DOHH2 (cell line): ENCODE results near the gene CREB5.

Experiments
- H3F3A ChIP-seq: fragments of 200-600 bp; sonication (generic), shearing (Covaris generic); 2 replicates; pipeline ENCODE4 v1.6.0; 2016; ENCODE audit warnings: antibody characterized with exemption, mild to moderate bottlenecking; ENCODE audit not compliant: control insufficient read depth, insufficient read depth
- H3K27ac ChIP-seq: fragments of 200-600 bp; sonication (generic); 2 replicates; pipeline ENCODE4 v1.5.1; 2014; ENCODE audit warnings: low read depth, mild to moderate bottlenecking, low read length, moderate library complexity
- H3K27me3 ChIP-seq: fragments of 200-600 bp; sonication (generic); 2 replicates; pipeline ENCODE4 v1.6.1; 2014; ENCODE audit warnings: mild to moderate bottlenecking, low read length, mixed read lengths; ENCODE audit not compliant: control insufficient read depth
- H3K36me3 ChIP-seq: fragments of 200-600 bp; sonication (generic); 2 replicates; pipeline ENCODE4 v1.6.1; 2014; ENCODE audit warnings: mild to moderate bottlenecking, low read length, moderate library complexity, mixed read lengths; ENCODE audit not compliant: control insufficient read depth
- H3K4me1 ChIP-seq: fragments of 200-600 bp; sonication (generic); 2 replicates; pipeline ENCODE4 v1.6.1; 2014; ENCODE audit warnings: mild to moderate bottlenecking, low read length, mixed read lengths; ENCODE audit not compliant: control insufficient read depth
- H3K4me2 ChIP-seq: fragments of 200-600 bp; sonication (generic); 2 replicates; pipeline ENCODE4 v1.6.0; 2014; ENCODE audit warnings: mild to moderate bottlenecking, low read length, moderate library complexity
- H3K4me3 ChIP-seq: fragments of 200-600 bp; sonication (generic); 2 replicates; pipeline ENCODE4 v1.5.1; 2014; ENCODE audit warnings: mild to moderate bottlenecking, low read length, mixed read lengths
- H3K79me2 ChIP-seq: fragments of 200-600 bp; sonication (generic); 2 replicates; pipeline ENCODE4 v1.6.1; 2014; ENCODE audit warnings: mild to moderate bottlenecking, low read length, mixed read lengths; ENCODE audit not compliant: control insufficient read depth
- H3K9me2 ChIP-seq: fragments of 200-600 bp; sonication (generic); replicated peaks from 2 replicates; pipeline ENCODE4 v1.6.1; 2014; ENCODE audit warnings: mild to moderate bottlenecking, low read length, mixed read lengths; ENCODE audit not compliant: control insufficient read depth
- H3K9me3 ChIP-seq: fragments of 200-600 bp; sonication (generic); 2 replicates; pipeline ENCODE4 v1.6.1; 2014; ENCODE audit warnings: antibody characterized with exemption, low read length, mixed read lengths; ENCODE audit not compliant: control insufficient read depth, insufficient read depth
- H4K20me1 ChIP-seq: fragments of 200-600 bp; sonication (generic); 2 replicates; pipeline ENCODE4 v1.6.0; 2014; ENCODE audit warnings: low read depth, mild to moderate bottlenecking, antibody characterized with exemption, low read length, moderate library complexity; ENCODE audit not compliant: control insufficient read depth, insufficient read depth
- CTCF ChIP-seq: fragments of 200-600 bp; sonication (generic); IDR thresholded peaks from one replicate; pipeline ENCODE4 v1.5.1; 2014; ENCODE audit warnings: antibody characterized with exemption, mild to moderate bottlenecking, low read depth, low read length; ENCODE audit not compliant: poor library complexity, severe bottlenecking
- EZH2phosphoT487 ChIP-seq: fragments of 200-600 bp; sonication (generic); IDR thresholded peaks from 2 replicates; pipeline ENCODE4 v1.6.1; 2017; ENCODE audit warnings: borderline replicate concordance, mild to moderate bottlenecking, antibody characterized with exemption, low read length, moderate library complexity, mixed read lengths

CREB5 gene

GRCh38 chr7:28755255-28755654 lies 342.9 kb downstream of the CREB5 start:
- TF ChIP-seq EZH2phosphoT487, result no peak
- TF ChIP-seq CTCF, result no peak
- H3K36me3 ChIP-seq, result no peaks in the 10 kb centered on the region
- no peaks in the 10 kb centered on the region for H3K79me2 ChIP-seq
- no peaks in the 10 kb centered on the region for H3F3A ChIP-seq
- H3K27me3 ChIP-seq, result no peaks in the 10 kb centered on the region
- no peak overlapping the region for H3K4me2 ChIP-seq
- H3K9me2 ChIP-seq, result no peaks in the 10 kb centered on the region
- H3K4me3 ChIP-seq, result no peak overlapping the region
- no peaks in the 10 kb centered on the region for H4K20me1 ChIP-seq
- H3K9me3 ChIP-seq, result no peaks in the 10 kb centered on the region
- H3K4me1 ChIP-seq, result no peaks in the 10 kb centered on the region
- H3K27ac ChIP-seq, result no peak overlapping the region

GRCh38 chr7:28758186-28758585 lies 345.9 kb downstream of the CREB5 start:
- TF ChIP-seq EZH2phosphoT487, result no peak
- TF ChIP-seq CTCF, result no peak
- Histone ChIP-seq H3K4me1 (no peaks in the 10 kb centered on the region), H3K27me3 (no peaks in the 10 kb centered on the region), H3K9me2 (no peaks in the 10 kb centered on the region), H4K20me1 (no peaks in the 10 kb centered on the region), H3K79me2 (no peaks in the 10 kb centered on the region), H3K27ac (no peak overlapping the region), H3F3A (no peaks in the 10 kb centered on the region), H3K9me3 (no peaks in the 10 kb centered on the region), H3K36me3 (no peaks in the 10 kb centered on the region), H3K4me3 (no peak overlapping the region), H3K4me2 (no peak overlapping the region)

GRCh38 chr7:28759475-28759971 lies 347.2 kb downstream of the CREB5 start:
- Histone ChIP-seq H3K4me2 (no peak overlapping the region), H4K20me1 (no peaks in the 10 kb centered on the region), H3K27me3 (no peaks in the 10 kb centered on the region), H3K9me3 (no peaks in the 10 kb centered on the region), H3K27ac (no peak overlapping the region), H3K79me2 (no peaks in the 10 kb centered on the region), H3K36me3 (no peaks in the 10 kb centered on the region), H3K4me1 (no peaks in the 10 kb centered on the region), H3K9me2 (no peaks in the 10 kb centered on the region), H3K4me3 (no peak overlapping the region), H3F3A (no peaks in the 10 kb centered on the region)
- TF ChIP-seq EZH2phosphoT487 (no peak), CTCF (no peak)
